ENCODE data around the gene ATP13A3.

The ATP13A3 gene

GRCh38 chr3:194481103-194481502 is 5.7 kb downstream of the ATP13A3 start:
- in situ Hi-C loops (cut with MboI; ENCODE audit: low sequenced_read_pairs) = loop anchor here (10.0 kb wide), 1 partner anchor 104 kb away; no protein-coding TSS in a partner anchor

- in situ Hi-C loops (cut with MboI; ENCODE audit: low sequenced_read_pairs) = no loop called here
These were observed 10.0 kb downstream of the ATP13A3 start for GRCh38 chr3:194476784-194477183.

GRCh38 chr3:194475978-194476377 is 10.8 kb downstream of the ATP13A3 start:
- in situ Hi-C loops (cut with MboI; ENCODE audit: low sequenced_read_pairs) = no loop called here

- in situ Hi-C loops (cut with MboI; ENCODE audit: low sequenced_read_pairs) = no loop called here
These were observed 11.5 kb downstream of the ATP13A3 start for GRCh38 chr3:194475138-194475932.

- in situ Hi-C loops (cut with MboI; ENCODE audit: low sequenced_read_pairs) = loop anchor here (25.0 kb wide), 1 partner anchor 1063 kb away; the partner anchor contains the start of gene PPP1R2
These were observed 12.1 kb downstream of the ATP13A3 start for GRCh38 chr3:194474675-194475074.

- in situ Hi-C loops (cut with MboI; ENCODE audit: low sequenced_read_pairs) = loop anchor here (25.0 kb wide), 1 partner anchor 1065 kb away; the partner anchor contains the start of gene PPP1R2
These were observed 14.4 kb downstream of the ATP13A3 start for GRCh38 chr3:194472290-194472920.

GRCh38 chr3:194471863-194472262 is 14.9 kb downstream of the ATP13A3 start:
- in situ Hi-C loops (cut with MboI; ENCODE audit: low sequenced_read_pairs) = loop anchor here (25.0 kb wide), 1 partner anchor 1065 kb away; the partner anchor contains the start of gene PPP1R2

GRCh38 chr3:194470615-194471014 is 16.2 kb downstream of the ATP13A3 start:
- in situ Hi-C loops (cut with MboI; ENCODE audit: low sequenced_read_pairs) = loop anchor here (25.0 kb wide), 1 partner anchor 1067 kb away; the partner anchor contains the start of gene PPP1R2

- in situ Hi-C loops (cut with MboI; ENCODE audit: low sequenced_read_pairs) = loop anchor here (25.0 kb wide), 1 partner anchor 1067 kb away; the partner anchor contains the start of gene PPP1R2
These were observed 16.8 kb downstream of the ATP13A3 start for GRCh38 chr3:194469977-194470376.

- in situ Hi-C loops (cut with MboI; ENCODE audit: low sequenced_read_pairs) = loop anchor here (25.0 kb wide), 1 partner anchor 1069 kb away; the partner anchor contains the start of gene PPP1R2
These were observed 18.7 kb downstream of the ATP13A3 start for GRCh38 chr3:194468086-194468485.

GRCh38 chr3:194466761-194467356 is 19.9 kb downstream of the ATP13A3 start:
- in situ Hi-C loops (cut with MboI; ENCODE audit: low sequenced_read_pairs) = loop anchor here (25.0 kb wide), 1 partner anchor 1070 kb away; the partner anchor contains the start of gene PPP1R2

- in situ Hi-C loops (cut with MboI; ENCODE audit: low sequenced_read_pairs) = loop anchor here (25.0 kb wide), 1 partner anchor 1071 kb away; the partner anchor contains the start of gene PPP1R2
These were observed 20.8 kb downstream of the ATP13A3 start for GRCh38 chr3:194465920-194466570.

- in situ Hi-C loops (cut with MboI; ENCODE audit: low sequenced_read_pairs) = loop anchor here (25.0 kb wide), 1 partner anchor 1072 kb away; the partner anchor contains the start of gene PPP1R2
These were observed 21.6 kb downstream of the ATP13A3 start for GRCh38 chr3:194465246-194465645.

- in situ Hi-C loops (cut with MboI; ENCODE audit: low sequenced_read_pairs) = loop anchor here (25.0 kb wide), 1 partner anchor 1073 kb away; the partner anchor contains the start of gene PPP1R2
These were observed 22.1 kb downstream of the ATP13A3 start for GRCh38 chr3:194464692-194465091.

- in situ Hi-C loops (cut with MboI; ENCODE audit: low sequenced_read_pairs) = loop anchor here (25.0 kb wide), 1 partner anchor 1074 kb away; the partner anchor contains the start of gene PPP1R2
These were observed 23.9 kb downstream of the ATP13A3 start for GRCh38 chr3:194462936-194463335.

- in situ Hi-C loops (cut with MboI; ENCODE audit: low sequenced_read_pairs) = loop anchor here (25.0 kb wide), 1 partner anchor 1077 kb away; the partner anchor contains the start of gene PPP1R2
These were observed 26.2 kb downstream of the ATP13A3 start for GRCh38 chr3:194460566-194460965.

- in situ Hi-C loops (cut with MboI; ENCODE audit: low sequenced_read_pairs) = loop anchor here (25.0 kb wide), 1 partner anchor 1079 kb away; the partner anchor contains the start of gene PPP1R2
These were observed 28.7 kb downstream of the ATP13A3 start for GRCh38 chr3:194458131-194458530.

GRCh38 chr3:194455481-194455880 is 31.3 kb downstream of the ATP13A3 start:
- in situ Hi-C loops (cut with MboI; ENCODE audit: low sequenced_read_pairs) = loop anchor here (25.0 kb wide), 1 partner anchor 1082 kb away; the partner anchor contains the start of gene PPP1R2

- in situ Hi-C loops (cut with MboI; ENCODE audit: low sequenced_read_pairs) = loop anchor here (25.0 kb wide), 1 partner anchor 1087 kb away; the partner anchor contains the start of gene PPP1R2
These were observed 36.5 kb downstream of the ATP13A3 start for GRCh38 chr3:194450341-194450740.

- in situ Hi-C loops (cut with MboI; ENCODE audit: low sequenced_read_pairs) = loop anchor here (25.0 kb wide), 1 partner anchor 1087 kb away; the partner anchor contains the start of gene PPP1R2
These were observed 36.9 kb downstream of the ATP13A3 start for GRCh38 chr3:194449913-194450312.
